K562 (cell line): ENCODE results near the gene NMRK2. TPM values are rescaled to one million over a fixed set of nuclear protein-coding genes. Genes with fewer than 3 reads are reported as not detected.
A peak's percentile ranks its signal among the peaks of the same experiment; 100 is the strongest.

Experiments used
- ADNP ChIP-seq: fragments of 200-800 bp; sonication (Bioruptor generic); IDR thresholded peaks from 2 replicates; pipeline ENCODE4 v1.6.1; 2016; ENCODE audit warnings: missing genetic modification characterization, missing compliant biosample characterization
- ARNT ChIP-seq, 2 experiments: fragments of 450-650 bp; IDR thresholded peaks; 2 replicates each; pipeline ENCODE4 v1.6.1; 2016; ENCODE audit warnings: mild to moderate bottlenecking in 1 of 2
- EP400 ChIP-seq: fragments of 450-650 bp; IDR thresholded peaks from 2 replicates; pipeline ENCODE4 v1.6.1; 2017; ENCODE audit warnings: antibody characterized with exemption, mild to moderate bottlenecking, moderate library complexity
- HMBOX1 ChIP-seq: sonication (generic); IDR thresholded peaks from 2 replicates; pipeline ENCODE4 v1.6.1; 2016
- L3MBTL2 ChIP-seq: fragments of 450-650 bp; IDR thresholded peaks from 2 replicates; pipeline ENCODE4 v1.6.1; 2016; ENCODE audit warnings: mild to moderate bottlenecking, moderate library complexity
- MIER1 ChIP-seq: fragments of 450-650 bp; IDR thresholded peaks from 2 replicates; pipeline ENCODE4 v1.6.1; 2016; ENCODE audit warnings: antibody characterized with exemption, mild to moderate bottlenecking, low read depth
- POLR3A ChIP-seq: IDR thresholded peaks from 2 replicates; pipeline ENCODE4 v1.6.1; 2011; ENCODE audit warnings: borderline replicate concordance, mild to moderate bottlenecking, moderate library complexity; ENCODE audit not compliant: insufficient read length, insufficient read depth; ENCODE audit errors: extremely low read depth
- SMAD4 ChIP-seq: fragments of 250-450 bp; sonication (Bioruptor Pico); conservative IDR thresholded peaks from 2 replicates; pipeline ENCODE4 v1.8.0; 2021; ENCODE audit warnings: inconsistent platforms, mild to moderate bottlenecking, moderate library complexity
- SOX6 ChIP-seq: fragments of 450-650 bp; IDR thresholded peaks from 2 replicates; pipeline ENCODE4 v1.6.1; 2014; ENCODE audit warnings: mild to moderate bottlenecking
- STAT5B ChIP-seq: fragments of 250-450 bp; sonication (Bioruptor Pico); IDR thresholded peaks from 2 replicates; pipeline ENCODE4 v1.8.0; 2021; ENCODE audit warnings: mild to moderate bottlenecking, inconsistent platforms
- TCF3 ChIP-seq: sonication (generic); formaldehyde crosslinking; IDR thresholded peaks from 2 replicates; pipeline ENCODE4 v1.4.0; 2020; ENCODE audit warnings: mild to moderate bottlenecking, missing genetic modification reagents
- TSC22D4 ChIP-seq: fragments of 450-650 bp; IDR thresholded peaks from 2 replicates; pipeline ENCODE4 v1.6.1; 2016; ENCODE audit warnings: missing genetic modification characterization, missing biosample characterization, control low read depth
- ZBTB40 ChIP-seq, 2 experiments: fragments of 450-650 bp in 1 of 2; sonication (generic) in 1 of 2; formaldehyde crosslinking in 1 of 2; IDR thresholded peaks; 2 replicates each; pipeline versions ENCODE4 v1.7.1 to v1.9.0; 2016 to 2022; ENCODE audit warnings: inconsistent platforms in 1 of 2, mild to moderate bottlenecking in 1 of 2, missing genetic modification reagents in 1 of 2
- ZFPM2 ChIP-seq: fragments of 250-450 bp; sonication (Bioruptor Pico); IDR thresholded peaks from 2 replicates; pipeline ENCODE4 v1.5.1; 2022; ENCODE audit warnings: mild to moderate bottlenecking
- ZNF282 ChIP-seq: sonication (generic); formaldehyde crosslinking; IDR thresholded peaks from 2 replicates; pipeline ENCODE4 v1.8.1; 2023; ENCODE audit warnings: missing genetic modification reagents
- ZNF764 ChIP-seq: fragments of 250-450 bp; sonication (Bioruptor Pico); IDR thresholded peaks from 2 replicates; pipeline ENCODE4 v1.4.0; 2020; ENCODE audit warnings: low read depth, mild to moderate bottlenecking, moderate library complexity
- polyA plus RNA-seq, 8 experiments: library from polyadenylated mRNA; depleted of rRNA in 4 of 8; stranded (reverse) in 5 of 8; unstranded in 3 of 8; fragments of >200 nt; fragmentation: Nextera tagmentation in 2 of 8; fragmentation: Illumina TruSeq in 1 of 8; extraction: Ambion mirVana in 2 of 8; extraction: Trizol in 1 of 8; gene quantifications; 2 replicates each; pipeline versions ENCODE4 v1.2.1 to v1.2.3, GENCODE V29; 2011 to 2014; ENCODE audit warnings: inconsistent platforms in 1 of 8, missing spikeins in 1 of 8
- total RNA-seq, 7 experiments: library from RNA; depleted of rRNA in 6 of 7; stranded (reverse); fragments of >200 nt in 6 of 7; fragmentation: Illumina TruSeq in 2 of 7; extraction: Trizol in 2 of 7; gene quantifications; 2 replicates each; pipeline versions ENCODE4 v1.2.1 to v1.2.3, GENCODE V29; 2011 to 2021; ENCODE audit warnings: low replicate concordance in 1 of 7
- TF ChIP-seq, protein P1 (sequence below), 3 experiments: fragments of 200-800 bp in 1 of 3; sonication (Bioruptor generic) in 1 of 3; sonication (generic) in 1 of 3; formaldehyde crosslinking in 1 of 3; IDR thresholded peaks; 2 replicates each; pipeline versions ENCODE4 v1.6.1 to v1.8.0; 2016 to 2022; ENCODE audit warnings: mild to moderate bottlenecking in 2 of 3, missing compliant biosample characterization in 2 of 3, missing genetic modification characterization in 2 of 3, missing genetic modification reagents in 1 of 3

Gene NMRK2
- total and polyA plus RNA-seq, 9 of the 15 experiments (the other 6 are each of a cell fraction or from before 2014, with no cell fraction given): not detected

GRCh38 chr19:3985643-3986259, 52.9 kb downstream of the NMRK2 start (continued):
- TF ChIP-seq ZBTB40 (IDR thresholded peaks at IDR 0.05) (peak; percentile 76), ZBTB40 (CRISPR knock-in tag; IDR thresholded peaks at IDR 0.05) (peak; percentile 68; the same call in 1 of the 2 replicates), ZNF764 (CRISPR knock-in tag) (0 out of 2 replicates have a peak, but pooled peaks have one; percentile 27), SOX6 (no peak), MIER1 (0 out of 2 replicates have a peak, but pooled peaks have one; percentile 19), SMAD4 (CRISPR knock-in tag) (0 out of 2 replicates have a peak, but pooled peaks have one; percentile 2), ARNT (IDR thresholded peaks at IDR 0.05) (0 out of 4 replicates have a peak, but pooled peaks of 1 of the 2 experiments have one; percentile 26), L3MBTL2 (0 out of 2 replicates have a peak, but pooled peaks have one; percentile 14), EP400 (no peak), POLR3A (no peak), TSC22D4 (tag) (no peak), ADNP (tag) (no peak), STAT5B (CRISPR knock-in tag) (no peak), ZNF282 (CRISPR knock-in tag) (no peak), HMBOX1 (no peak), ZFPM2 (CRISPR knock-in tag) (no peak), TCF3 (CRISPR knock-in tag) (no peak)
- TF ChIP-seq, protein P1, sequence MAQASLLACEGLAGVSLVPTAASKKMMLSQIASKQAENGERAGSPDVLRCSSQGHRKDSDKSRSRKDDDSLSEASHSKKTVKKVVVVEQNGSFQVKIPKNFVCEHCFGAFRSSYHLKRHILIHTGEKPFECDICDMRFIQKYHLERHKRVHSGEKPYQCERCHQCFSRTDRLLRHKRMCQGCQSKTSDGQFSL (CRISPR knock-in tag; IDR thresholded peaks at IDR 0.05): 0 out of 2 replicates have a peak, but pooled peaks have one; percentile 56
- TF ChIP-seq, protein P1 (tag; IDR thresholded peaks at IDR 0.05): no peak
